ENCODE measurements around the gene SPIRE2. TPM values are rescaled to one million over a fixed set of nuclear protein-coding genes. Genes with fewer than 3 reads are reported as not detected.

SPIRE2 gene
- total and polyA plus RNA-seq, 2 of the 13 experiments (the other 11 are each of a cell fraction or from before 2014, with no cell fraction given): 13.3 to 37.5 TPM

DNA sequence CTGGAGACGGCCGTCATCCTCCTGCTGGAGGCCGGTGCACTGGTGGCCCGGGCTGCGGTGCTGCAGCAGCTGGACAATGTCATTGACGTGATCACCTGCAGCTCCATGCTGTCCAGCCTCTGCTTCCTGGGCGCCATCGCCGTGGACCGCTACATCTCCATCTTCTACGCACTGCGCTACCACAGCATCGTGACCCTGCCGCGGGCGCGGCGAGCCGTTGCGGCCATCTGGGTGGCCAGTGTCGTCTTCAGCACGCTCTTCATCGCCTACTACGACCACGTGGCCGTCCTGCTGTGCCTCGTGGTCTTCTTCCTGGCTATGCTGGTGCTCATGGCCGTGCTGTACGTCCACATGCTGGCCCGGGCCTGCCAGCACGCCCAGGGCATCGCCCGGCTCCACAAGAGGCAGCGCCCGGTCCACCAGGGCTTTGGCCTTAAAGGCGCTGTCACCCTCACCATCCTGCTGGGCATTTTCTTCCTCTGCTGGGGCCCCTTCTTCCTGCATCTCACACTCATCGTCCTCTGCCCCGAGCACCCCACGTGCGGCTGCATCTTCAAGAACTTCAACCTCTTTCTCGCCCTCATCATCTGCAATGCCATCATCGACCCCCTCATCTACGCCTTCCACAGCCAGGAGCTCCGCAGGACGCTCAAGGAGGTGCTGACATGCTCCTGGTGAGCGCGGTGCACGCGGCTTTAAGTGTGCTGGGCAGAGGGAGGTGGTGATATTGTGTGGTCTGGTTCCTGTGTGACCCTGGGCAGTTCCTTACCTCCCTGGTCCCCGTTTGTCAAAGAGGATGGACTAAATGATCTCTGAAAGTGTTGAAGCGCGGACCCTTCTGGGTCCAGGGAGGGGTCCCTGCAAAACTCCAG, 91.5 kb downstream of the SPIRE2 start (continued):
- TF ChIP-seq, protein P1, sequence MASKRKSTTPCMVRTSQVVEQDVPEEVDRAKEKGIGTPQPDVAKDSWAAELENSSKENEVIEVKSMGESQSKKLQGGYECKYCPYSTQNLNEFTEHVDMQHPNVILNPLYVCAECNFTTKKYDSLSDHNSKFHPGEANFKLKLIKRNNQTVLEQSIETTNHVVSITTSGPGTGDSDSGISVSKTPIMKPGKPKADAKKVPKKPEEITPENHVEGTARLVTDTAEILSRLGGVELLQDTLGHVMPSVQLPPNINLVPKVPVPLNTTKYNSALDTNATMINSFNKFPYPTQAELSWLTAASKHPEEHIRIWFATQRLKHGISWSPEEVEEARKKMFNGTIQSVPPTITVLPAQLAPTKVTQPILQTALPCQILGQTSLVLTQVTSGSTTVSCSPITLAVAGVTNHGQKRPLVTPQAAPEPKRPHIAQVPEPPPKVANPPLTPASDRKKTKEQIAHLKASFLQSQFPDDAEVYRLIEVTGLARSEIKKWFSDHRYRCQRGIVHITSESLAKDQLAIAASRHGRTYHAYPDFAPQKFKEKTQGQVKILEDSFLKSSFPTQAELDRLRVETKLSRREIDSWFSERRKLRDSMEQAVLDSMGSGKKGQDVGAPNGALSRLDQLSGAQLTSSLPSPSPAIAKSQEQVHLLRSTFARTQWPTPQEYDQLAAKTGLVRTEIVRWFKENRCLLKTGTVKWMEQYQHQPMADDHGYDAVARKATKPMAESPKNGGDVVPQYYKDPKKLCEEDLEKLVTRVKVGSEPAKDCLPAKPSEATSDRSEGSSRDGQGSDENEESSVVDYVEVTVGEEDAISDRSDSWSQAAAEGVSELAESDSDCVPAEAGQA (IDR thresholded peaks at IDR 0.05; ENCODE audit: low read depth): no peak
- TF ChIP-seq, protein P1 (CRISPR knock-in tag; IDR thresholded peaks at IDR 0.05; ENCODE audit: borderline replicate concordance): no peak
- TF ChIP-seq ZNF136 (CRISPR knock-in tag; IDR thresholded peaks at IDR 0.05; ENCODE audit: low read depth) (no peak), ZNF3 (CRISPR knock-in tag; IDR thresholded peaks at IDR 0.05) (no peak), ZNF780A (CRISPR knock-in tag; IDR thresholded peaks at IDR 0.05) (0 out of 2 replicates have a peak, but pooled peaks have one; percentile 12), ZSCAN12 (CRISPR knock-in tag; IDR thresholded peaks at IDR 0.05) (no peak), ZNF737 (CRISPR knock-in tag; IDR thresholded peaks at IDR 0.05; ENCODE audit: borderline replicate concordance) (no peak), HDAC1 (CRISPR knock-in tag; IDR thresholded peaks at IDR 0.05) (no peak), SOX5 (CRISPR knock-in tag; IDR thresholded peaks at IDR 0.05; ENCODE audit: borderline replicate concordance) (no peak), ZNF431 (CRISPR knock-in tag; IDR thresholded peaks at IDR 0.05; ENCODE audit: borderline replicate concordance, low read depth) (no peak), NR2F1 (CRISPR knock-in tag; IDR thresholded peaks at IDR 0.05) (no peak), ZNF331 (CRISPR knock-in tag; IDR thresholded peaks at IDR 0.05) (no peak), ZNF644 (CRISPR knock-in tag; IDR thresholded peaks at IDR 0.05; ENCODE audit: low read depth) (no peak), KDM5B (CRISPR knock-in tag; IDR thresholded peaks at IDR 0.05; ENCODE audit: borderline replicate concordance) (no peak), ZNF660 (CRISPR knock-in tag; IDR thresholded peaks at IDR 0.05; ENCODE audit: borderline replicate concordance, low read depth) (no peak), MXI1 (IDR thresholded peaks at IDR 0.05; ENCODE audit: borderline replicate concordance, low read depth, low read length) (no peak)
- TF ChIP-seq, protein P2, sequence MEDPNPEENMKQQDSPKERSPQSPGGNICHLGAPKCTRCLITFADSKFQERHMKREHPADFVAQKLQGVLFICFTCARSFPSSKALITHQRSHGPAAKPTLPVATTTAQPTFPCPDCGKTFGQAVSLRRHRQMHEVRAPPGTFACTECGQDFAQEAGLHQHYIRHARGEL (CRISPR knock-in tag; IDR thresholded peaks at IDR 0.05): 0 out of 2 replicates have a peak, but pooled peaks have one; percentile 45
- TF ChIP-seq, protein P3, sequence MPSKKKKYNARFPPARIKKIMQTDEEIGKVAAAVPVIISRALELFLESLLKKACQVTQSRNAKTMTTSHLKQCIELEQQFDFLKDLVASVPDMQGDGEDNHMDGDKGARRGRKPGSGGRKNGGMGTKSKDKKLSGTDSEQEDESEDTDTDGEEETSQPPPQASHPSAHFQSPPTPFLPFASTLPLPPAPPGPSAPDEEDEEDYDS (CRISPR knock-in tag; IDR thresholded peaks at IDR 0.05): no peak
- TF ChIP-seq, protein P4, sequence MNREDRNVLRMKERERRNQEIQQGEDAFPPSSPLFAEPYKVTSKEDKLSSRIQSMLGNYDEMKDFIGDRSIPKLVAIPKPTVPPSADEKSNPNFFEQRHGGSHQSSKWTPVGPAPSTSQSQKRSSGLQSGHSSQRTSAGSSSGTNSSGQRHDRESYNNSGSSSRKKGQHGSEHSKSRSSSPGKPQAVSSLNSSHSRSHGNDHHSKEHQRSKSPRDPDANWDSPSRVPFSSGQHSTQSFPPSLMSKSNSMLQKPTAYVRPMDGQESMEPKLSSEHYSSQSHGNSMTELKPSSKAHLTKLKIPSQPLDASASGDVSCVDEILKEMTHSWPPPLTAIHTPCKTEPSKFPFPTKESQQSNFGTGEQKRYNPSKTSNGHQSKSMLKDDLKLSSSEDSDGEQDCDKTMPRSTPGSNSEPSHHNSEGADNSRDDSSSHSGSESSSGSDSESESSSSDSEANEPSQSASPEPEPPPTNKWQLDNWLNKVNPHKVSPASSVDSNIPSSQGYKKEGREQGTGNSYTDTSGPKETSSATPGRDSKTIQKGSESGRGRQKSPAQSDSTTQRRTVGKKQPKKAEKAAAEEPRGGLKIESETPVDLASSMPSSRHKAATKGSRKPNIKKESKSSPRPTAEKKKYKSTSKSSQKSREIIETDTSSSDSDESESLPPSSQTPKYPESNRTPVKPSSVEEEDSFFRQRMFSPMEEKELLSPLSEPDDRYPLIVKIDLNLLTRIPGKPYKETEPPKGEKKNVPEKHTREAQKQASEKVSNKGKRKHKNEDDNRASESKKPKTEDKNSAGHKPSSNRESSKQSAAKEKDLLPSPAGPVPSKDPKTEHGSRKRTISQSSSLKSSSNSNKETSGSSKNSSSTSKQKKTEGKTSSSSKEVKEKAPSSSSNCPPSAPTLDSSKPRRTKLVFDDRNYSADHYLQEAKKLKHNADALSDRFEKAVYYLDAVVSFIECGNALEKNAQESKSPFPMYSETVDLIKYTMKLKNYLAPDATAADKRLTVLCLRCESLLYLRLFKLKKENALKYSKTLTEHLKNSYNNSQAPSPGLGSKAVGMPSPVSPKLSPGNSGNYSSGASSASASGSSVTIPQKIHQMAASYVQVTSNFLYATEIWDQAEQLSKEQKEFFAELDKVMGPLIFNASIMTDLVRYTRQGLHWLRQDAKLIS (CRISPR knock-in tag; IDR thresholded peaks at IDR 0.05): no peak

Measured in HepG2 (cell line).